CMK (cell line): ENCODE data around the gene NIPSNAP3A.

Experiments
- DNase-seq: peaks from one replicate; pipeline ENCODE4 v3.0.0-alpha.2; 2010; ENCODE audit warnings: low read depth

The NIPSNAP3A gene

DNA sequence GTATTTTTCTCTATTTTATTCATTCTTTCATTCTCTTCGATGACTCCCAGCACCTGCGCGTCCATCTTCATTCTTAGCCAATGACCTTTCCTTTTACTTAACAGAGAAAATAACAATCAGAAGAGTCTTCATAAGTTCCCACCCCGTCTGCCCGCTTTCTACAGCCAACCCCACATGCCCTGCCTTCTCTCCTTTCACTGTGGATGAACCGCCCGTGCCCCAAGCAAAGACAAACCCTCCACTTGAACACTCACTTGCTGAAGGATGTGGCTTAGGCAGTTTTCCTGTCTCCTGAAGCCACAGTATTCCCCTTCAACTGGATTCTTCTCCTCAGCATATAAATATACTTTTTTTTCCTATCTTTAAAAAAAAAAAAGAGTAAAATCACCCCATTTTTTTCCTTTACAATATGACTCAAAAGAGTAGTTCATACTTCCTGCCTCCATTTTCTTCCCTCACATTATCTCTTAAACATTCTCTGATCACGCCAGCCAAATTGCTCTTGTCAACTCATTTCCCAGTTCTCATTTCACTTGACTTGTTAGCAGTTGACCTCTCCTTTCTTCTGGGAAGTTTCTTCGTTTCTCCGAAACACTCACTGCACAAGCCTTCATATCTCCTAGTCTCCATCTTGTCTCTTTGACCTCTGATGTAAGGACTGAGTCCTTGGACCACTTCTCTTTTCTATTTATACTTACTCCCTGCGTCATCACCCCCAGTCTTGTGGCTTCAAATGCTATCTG lies 27.5 kb downstream of the NIPSNAP3A start:
- no peak for DNase-seq

DNA sequence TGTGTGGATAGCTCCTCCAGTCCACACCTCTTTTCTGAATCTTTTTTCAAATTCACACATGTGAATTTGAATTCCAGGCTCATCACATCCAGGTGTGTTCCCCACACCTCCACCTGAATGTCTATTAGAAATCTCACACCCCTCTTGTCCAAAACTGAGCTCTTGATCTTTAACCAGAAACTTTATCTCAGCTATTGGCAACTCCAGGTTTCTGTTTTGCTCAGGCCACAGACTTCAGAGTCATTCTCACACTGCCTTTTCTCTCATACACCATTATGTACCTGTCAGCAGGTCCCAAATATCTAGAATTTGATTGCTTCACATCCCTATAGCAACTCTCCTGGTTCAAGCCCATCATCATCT lies 28.1 kb downstream of the NIPSNAP3A start:
- no peak for DNase-seq

DNA sequence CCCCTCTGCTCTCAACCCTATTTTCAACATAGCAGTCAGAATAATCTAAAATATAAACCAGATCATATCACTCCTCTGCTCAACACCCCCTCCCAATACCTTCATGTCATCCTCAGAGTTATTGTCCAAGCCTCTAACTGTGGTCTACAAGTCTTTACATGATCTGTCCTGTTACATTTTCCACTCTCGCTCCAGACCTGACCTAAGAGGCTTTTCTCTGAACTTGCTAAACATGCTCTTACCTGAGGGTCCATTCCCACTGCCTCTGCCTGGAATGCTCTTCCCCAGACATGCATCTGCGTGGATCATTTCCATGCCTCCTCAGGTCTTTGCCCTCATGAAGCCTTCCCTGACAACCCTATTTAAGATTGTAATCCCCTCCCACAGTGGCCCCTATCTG lies 28.5 kb downstream of the NIPSNAP3A start:
- no peak for DNase-seq

DNA sequence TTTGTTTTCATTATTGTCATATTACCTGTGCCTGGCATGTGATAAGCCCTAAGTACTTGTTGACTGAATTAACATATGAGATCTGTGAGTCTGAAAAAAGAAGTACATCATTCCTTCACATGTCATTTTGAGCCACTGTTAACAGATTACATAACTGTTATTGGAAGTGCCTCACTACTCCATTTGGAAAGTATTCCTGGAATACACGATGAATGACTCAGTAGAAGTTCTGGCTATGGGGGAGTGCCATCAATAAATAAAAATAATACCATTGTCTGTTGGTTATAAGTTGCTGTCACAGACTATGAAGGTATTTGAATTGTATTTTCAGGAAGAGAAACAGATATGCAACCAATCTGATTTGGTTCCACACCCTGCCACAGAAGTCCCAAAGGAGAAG lies 29.3 kb downstream of the NIPSNAP3A start:
- DNase-seq: no peak

DNA sequence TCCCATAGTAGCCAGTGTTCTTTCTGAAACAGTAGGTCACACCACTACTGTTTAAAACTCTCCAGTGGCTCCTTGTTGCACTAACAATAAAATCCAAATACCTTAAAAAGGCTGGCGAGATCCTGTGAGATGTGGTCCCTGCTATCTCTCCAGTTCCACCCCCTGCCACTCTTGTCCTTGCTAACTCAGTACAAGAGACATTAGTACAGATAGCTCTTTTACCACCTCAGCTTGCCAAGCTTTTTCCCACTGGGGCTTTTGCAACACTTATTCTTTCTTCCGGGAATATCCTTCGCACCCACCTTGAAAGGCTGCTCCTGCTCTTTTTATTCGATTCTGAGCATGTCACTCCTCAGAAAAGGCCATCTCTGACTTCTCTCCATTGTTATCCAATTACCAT lies 31.3 kb downstream of the NIPSNAP3A start:
- no peak for DNase-seq

DNA sequence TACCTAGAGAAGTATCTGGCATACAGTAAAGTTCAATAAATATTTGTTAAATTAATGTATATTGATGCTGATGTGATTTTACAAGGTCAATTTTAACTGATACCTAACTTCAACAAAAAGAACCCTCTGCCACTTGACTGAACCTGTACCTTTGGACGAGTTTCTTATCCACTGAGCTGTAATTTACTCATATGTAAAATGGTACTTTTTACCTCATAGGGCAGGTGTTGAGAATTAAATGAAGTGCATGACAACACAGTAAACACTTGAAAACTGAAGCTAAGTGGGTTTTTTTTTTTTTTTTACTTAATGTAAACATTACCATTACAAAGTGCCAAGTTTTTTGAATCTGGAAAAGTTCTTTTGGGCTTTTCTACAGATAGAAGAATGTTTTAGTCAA lies 31.9 kb downstream of the NIPSNAP3A start:
- DNase-seq: no peak

DNA sequence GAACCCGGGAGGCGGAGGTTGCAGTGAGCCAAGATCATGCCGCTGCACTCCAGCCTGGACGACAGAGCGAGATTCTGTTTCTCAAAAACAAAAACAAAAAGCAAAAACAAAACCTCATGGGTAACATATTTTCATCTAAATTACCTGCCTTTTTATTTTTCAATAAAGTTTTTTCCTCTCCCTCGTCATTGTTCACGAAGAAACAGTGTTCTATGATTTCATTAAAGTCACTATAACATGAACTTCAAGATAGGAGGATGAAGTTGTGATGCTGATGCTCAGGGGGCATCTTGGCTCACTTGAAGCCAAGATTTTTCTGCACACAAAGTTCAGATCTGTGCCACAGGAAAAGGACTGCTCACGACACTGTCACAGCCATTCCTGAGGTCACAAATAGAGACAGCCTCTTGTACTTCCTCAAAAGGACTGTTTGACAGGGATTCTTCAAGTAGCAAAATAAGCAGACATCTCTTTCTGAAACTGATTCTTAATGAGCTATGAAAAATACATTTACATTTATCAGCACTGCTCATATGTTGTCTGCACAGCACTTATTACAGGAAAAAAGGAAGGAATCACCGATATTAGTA lies 32.6 kb downstream of the NIPSNAP3A start:
- DNase-seq: no peak

DNA sequence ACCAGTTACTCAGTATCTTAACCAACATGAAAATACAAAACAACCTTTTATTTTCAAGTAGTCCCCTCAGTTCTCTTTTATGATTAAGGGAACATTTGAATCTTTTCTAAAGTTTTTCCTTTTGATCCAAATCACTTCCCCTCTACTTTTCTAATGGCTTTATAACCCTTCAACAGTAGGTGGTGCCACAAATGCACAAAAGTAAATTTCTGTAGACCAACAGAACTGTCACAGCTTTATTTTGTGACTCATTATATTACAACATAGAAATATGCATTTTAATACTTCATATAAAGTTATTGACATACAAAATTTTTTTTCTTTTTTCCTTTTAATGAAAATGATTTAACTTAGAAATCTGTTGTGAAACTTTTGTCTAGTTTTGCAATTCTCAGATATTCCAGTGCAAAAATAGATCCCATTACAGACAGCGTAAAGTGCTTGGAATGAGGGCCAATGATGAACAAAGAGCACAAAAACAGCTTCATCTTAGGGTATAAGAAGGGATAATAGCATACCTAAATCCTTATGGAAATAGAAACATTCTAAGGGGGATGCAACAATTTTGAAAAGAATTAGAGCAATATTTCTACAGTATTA lies 33.4 kb downstream of the NIPSNAP3A start:
- no peak for DNase-seq

DNA sequence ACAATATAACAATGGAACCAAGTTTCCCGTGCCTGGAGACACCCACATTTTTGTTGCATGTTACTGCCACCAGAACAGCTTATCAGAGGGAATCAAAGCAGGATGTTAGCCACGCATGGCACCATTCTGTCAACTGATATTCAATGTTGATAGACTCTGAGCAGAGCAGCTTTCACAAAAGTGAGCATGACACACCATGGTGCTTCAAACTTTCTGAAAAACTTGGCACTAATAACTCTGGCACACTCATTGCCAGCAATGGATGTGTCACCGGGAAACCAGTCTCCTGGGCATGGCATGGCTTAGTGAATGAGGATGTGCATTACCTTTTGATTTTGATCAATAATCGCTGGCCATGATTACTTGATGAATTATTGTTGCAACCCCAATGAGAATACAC lies 36.1 kb downstream of the NIPSNAP3A start:
- DNase-seq: no peak

DNA sequence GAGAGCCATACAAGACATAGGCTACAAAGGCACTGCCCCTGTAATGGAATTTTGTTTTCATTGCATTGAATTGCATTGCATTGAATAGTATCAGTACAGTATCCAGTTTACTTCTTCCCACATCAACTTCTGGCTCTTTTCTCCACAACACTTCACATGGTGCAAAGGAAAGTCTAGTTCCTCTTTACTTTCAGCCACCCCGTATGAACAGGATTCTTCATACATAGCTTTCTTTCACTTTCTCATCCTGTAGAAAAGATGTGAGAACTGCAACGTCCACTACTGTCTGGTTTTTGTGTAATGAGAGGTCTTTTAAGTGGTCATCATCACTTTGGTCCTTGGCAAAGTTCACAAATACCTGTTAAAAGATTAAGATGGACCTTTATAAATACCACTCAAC lies 36.6 kb downstream of the NIPSNAP3A start:
- DNase-seq: no peak

DNA sequence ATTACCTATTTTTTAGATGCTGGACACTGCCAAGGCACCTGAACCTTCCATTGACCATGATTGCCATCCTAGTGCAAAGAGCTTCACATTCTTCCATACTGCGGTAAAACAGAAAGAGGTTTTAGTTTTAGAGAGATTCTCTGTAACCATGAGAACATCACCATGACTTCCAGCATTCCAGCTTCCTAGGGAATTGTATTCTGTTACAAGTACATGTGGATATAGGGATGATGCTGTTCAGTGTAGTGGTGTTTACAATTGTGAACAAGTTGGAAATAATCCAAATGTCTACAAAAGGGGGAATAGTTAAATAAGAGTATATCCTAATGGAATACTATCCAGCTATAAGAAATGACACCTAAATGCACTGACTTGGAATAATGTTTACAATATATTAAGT lies 38.8 kb downstream of the NIPSNAP3A start:
- no peak for DNase-seq

DNA sequence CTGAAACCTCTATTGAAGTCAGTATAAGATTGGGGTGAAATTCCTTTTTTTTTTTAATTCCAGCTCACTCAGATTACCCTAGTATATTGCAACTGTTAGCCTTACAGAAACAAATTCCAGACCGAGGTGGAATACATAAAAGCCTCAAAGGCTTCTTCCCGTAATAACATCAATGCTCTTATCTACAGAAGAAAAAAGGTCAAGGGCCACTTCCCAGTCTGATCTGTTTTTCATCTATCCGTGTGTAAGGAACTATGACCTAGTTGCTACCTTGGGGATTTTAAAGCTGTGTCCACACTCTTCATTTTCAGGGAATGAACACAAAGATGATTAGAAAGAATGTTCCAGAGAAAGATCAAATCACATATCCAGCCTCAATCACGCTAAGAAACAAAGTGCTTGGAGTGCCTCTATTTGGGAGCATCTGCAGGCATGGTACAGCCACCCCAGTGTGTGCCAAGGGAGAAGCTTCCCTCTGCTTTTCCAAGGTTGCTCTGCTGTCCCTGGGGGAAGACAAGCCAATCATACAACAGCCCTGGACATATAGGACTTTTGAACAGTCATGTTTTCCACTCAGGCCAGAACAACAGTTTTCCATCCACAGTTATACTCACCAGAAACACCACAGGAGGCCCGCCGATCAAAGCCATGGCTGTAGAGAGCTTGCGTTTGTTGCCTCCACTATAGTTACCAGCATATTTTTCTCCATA lies 40.0 kb downstream of the NIPSNAP3A start:
- no peak for DNase-seq

DNA sequence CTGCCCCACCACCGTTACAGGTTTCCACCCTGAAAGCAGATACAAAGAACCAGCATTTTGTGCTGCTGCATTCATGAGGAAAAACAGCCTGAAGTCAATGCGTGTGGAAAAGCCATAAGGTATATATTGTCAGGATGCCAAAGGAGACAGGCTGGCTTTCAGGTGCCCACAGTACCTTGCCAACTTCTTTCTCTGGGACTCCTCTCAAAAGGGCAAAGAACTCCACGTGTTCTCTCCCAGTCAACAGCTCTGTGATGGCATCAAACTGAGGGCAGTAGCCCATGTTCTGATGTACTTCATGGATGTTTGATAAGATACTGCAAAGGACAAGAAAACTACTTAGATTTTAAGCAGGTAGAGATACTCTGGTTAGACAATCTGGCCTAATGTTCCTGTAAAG lies 40.8 kb downstream of the NIPSNAP3A start:
- no peak for DNase-seq

DNA sequence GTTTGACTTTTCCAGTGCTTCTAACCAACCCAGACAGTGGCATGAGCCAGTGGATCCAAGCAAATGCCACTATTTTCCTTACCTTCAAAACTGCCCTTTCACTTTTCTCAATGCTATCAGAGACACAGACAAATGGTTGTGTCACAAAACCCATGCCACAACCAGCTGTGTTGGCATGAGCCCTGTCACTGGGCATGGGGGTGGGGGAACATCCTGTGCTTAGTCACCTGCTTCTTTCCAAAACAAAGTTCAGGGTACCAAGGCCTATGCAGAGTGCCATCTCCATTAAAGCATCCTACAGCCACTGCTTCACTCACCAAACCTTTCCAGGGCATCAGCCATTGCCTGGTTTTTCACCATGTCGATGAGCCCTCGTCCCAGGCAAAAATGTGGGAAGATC lies 46.6 kb downstream of the NIPSNAP3A start:
- no peak for DNase-seq

DNA sequence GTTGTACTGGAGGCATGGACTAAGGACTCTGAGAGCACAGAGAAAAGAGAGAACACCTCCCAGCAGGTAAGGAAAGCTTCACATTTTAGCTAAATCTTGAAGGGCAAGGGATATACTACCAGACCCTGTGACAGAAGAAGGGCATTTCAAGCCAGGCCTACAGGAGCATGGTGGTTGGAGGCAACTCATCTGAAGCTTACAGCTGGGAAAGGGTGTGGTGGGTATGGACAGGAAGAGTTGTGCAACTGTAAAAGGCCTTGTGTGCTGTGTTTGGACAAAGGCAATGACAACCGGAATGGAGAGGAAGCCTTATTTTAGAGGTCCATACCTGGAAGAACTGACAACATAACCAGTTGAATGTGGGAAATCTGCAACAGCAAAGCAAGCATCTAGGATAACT lies 47.6 kb downstream of the NIPSNAP3A start:
- no peak for DNase-seq

DNA sequence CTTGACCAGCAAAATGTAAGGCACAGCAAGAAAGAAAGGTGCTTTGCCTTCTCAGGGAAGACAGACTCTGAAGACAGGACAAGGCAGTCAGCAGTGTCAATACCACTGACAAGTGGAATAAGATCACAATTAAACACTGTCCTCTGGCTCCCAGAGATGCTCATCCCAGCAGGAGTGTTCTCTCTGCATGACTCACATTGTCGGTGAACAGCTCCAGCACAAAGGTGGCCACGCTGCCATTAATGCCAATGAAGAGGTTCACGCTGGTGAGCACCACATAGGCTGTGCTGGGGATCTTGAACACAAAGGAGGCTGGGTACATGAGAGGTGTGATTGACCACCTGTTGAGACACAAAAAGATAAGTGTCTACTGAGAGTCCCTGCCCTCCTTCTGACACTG lies 48.4 kb downstream of the NIPSNAP3A start:
- no peak for DNase-seq

DNA sequence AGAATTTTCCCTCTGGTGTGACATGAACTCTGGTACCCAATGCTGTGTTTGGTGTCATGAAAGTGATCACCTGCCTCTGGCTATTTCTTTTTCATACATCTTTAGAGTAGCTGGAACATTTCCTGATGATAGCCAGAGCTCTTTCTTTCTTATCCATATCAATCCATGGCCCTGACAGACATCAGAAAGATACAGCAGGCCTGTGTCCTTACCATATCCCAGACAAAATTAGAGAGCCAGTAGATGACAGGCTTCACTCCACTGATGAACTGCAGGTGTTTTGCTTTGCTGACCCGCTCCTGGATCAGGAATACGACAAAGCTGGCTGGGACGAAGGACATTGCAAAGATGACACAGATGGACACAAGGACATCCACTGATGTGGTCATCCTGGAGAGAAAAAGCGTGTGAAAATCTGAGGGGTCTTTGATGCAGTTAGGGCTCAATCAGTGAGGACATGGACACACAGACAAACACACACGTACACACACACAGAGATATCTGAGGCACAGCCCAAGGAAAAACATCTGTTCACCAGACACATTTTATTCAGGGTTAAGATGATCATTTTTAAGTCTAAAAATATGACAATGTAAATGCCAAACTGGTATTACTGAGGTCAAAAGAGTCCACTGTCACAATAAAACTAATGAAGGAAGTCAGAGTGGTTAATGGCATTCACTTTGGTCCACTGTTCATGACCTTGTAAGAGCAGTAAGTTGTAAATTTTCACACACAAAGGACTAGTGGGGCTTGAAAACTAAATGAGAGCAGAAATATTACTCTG lies 50.9 kb downstream of the NIPSNAP3A start:
- DNase-seq: no peak

DNA sequence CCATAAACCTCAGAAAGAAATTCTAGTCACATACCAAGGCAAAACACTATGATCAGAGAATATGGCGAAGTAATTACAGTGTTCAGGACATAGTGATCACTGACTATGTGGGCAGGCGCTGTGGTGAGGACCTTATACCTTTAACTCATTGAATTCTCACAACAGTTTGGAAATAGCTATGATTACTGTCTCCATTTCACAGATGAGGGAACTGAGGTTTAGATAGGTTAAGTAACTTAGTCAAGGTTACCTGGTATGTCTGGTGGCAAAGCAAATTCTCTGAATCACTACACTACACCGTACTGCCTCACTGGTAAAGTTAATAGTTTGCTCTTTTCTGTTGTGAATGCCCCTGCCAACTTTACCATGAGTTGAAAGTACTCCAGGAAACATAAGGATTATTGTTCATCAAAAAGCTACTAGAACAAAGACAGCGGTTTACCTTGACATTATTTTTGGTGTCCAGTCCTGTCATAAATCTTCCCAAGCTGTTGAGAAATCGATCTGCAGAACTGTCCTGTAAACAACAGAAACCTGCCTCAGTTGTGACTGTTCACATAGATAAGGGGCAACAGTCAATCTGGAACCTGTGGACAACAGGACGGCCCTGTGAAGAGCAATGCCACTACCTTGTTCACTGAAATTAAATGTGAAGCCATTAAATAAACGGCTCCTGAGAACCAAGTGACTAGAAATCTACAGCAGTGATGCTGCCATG lies 52.7 kb downstream of the NIPSNAP3A start:
- no peak for DNase-seq

DNA sequence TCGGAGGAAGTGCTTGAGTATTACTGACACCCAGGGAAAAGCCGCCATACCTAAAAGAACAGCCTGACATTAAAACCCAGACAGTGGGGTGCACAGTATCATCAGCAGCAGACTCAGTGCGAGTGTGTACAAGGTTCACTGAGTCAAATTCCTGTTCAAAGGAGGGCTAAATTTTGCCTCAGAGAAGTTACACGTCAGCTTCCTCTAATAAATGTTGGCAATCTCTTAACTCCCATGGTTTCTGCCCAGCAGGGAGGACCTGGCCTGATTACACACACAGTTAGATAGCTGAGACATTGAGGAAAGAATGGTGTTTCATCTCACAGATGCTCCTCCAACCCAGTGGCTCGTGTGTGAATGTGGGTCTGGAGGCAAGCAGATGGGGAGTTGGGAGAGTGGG lies 54.6 kb downstream of the NIPSNAP3A start:
- no peak for DNase-seq

DNA sequence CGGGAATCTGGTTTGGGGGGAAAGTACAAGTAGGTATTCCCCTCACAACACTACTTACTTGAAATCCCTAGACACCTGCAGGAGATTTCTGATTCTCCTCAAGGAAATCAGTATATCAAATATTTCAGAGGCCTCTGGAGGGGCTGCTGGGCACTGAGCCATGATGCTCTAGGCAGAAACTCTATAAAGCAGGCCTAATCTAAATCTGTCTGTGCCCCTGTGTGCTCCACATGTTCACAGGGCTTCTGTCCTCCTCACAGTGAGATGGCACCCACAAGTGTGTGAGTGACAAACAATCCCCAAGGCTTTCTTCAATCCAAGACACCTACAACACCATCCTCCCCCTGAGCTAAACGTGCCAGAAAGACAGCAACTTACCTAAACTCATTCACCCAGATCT lies 55.4 kb downstream of the NIPSNAP3A start:
- DNase-seq: no peak

DNA sequence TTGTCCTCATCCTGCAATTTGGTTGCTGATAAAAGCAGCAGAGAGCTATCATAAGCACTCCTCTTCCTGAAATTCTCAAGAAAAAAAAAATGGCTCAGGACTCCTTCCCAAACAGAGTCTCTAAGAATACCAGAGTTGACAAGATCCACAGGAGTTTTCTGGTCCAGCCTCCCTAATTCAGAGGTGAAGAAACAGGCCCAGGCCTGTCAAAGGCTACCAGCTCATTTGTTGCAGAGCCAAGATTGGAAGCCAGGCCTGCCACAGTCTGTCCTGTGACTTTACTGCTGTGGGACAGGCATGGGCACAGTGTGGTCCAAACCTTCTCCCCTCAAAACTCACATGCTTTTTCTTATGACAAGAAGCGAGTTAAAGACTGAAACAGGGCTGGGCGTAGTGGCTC lies 58.0 kb downstream of the NIPSNAP3A start:
- DNase-seq: no peak
